Activated CD8-positive, alpha-beta memory T cell treated with anti-CD3 and anti-CD28 coated beads for 36 hours (primary cell): Measurements from ENCODE around the gene NFIB. TPM values are rescaled to one million over a fixed set of nuclear protein-coding genes. Genes with fewer than 3 reads are reported as not detected.

Source experiments
- CTCF ChIA-PET: fragments of 350-600 bp; sonication (Branson Sonifier 250); formaldehyde crosslinking; loops from one replicate; lab custom pipeline; 2021; ENCODE audit warnings: antibody characterized with exemption; lab: Charles Lee
- POLR2A ChIA-PET: fragments of 350-600 bp; sonication (Branson Sonifier 250); formaldehyde crosslinking; loops from one replicate; lab custom pipeline; 2021; ENCODE audit warnings: antibody characterized with exemption; lab: Charles Lee
- total RNA-seq, 2 experiments: library from RNA; stranded (reverse); gene quantifications; one replicate each; pipeline ENCODE4 v1.2.3, GENCODE V29; 2021

Gene NFIB
- total RNA-seq, 2 experiments from 2014 or later = not detected

DNA sequence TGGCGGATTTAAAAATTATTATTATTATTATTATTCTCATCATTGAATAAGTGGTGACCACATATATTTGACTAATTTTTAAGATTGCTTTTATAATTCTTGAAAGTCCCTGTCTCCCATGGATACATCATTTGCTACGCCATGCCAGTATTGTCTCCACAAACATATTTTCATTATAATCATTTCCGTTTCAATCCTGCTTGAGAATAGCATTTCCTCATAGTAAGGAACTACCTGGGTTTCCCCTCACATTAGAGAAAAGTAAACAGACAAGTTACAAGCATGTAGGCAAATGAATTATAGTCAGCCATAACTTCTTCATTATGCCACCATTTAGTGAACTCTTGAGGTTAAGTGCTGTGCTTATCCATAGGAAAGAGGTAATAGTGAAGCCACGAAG is 276.6 kb downstream of the NFIB start:
- POLR2A ChIA-PET = no interaction called here
- CTCF ChIA-PET = no interaction called here

GRCh38 chr9:14033067-14033466 is 280.9 kb downstream of the NFIB start:
- CTCF ChIA-PET = no interaction called here
- POLR2A ChIA-PET = no interaction called here
